GM12891 (cell line): ENCODE measurements around the gene HDAC4.

ENCODE experiments used
- POLR2A ChIP-seq: IDR thresholded peaks from 2 replicates; pipeline ENCODE4 v1.6.1; 2011; ENCODE audit warnings: low read depth, low read length, control low read depth
- POLR2AphosphoS5 ChIP-seq: IDR thresholded peaks from 2 replicates; pipeline ENCODE4 v1.6.1; 2011; ENCODE audit warnings: low read depth, low read length, control low read depth
- POU2F2 ChIP-seq: IDR thresholded peaks from 2 replicates; pipeline ENCODE4 v1.6.1; 2011; ENCODE audit warnings: low read depth, mild to moderate bottlenecking, control low read depth, low read length, moderate library complexity
- SPI1 ChIP-seq: IDR thresholded peaks from 2 replicates; pipeline ENCODE4 v1.6.1; 2011; ENCODE audit warnings: low read depth, low read length, control low read depth
- TAF1 ChIP-seq: IDR thresholded peaks from 2 replicates; pipeline ENCODE4 v1.6.1; 2011; ENCODE audit warnings: low read depth, low read length, control low read depth

DNA sequence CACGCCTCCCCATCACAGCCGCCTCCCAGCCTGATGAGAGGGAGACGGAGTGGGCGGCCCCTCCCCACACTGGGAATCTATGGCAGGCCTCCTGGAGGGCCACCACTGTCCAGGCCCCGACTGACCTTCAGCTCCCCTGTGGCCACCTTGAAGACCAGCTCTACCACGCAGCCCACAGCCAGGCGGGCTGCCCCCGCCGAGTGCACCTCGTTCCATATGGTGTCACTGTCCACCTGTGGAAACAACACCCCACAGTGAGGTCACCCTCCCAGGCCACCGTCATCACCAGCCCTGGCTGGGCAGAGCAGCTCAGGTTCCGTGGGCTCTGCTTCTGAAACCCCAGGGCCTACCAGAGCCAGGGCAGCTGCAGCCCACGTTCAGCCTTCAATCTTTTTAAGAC lies 310.9 kb downstream of the HDAC4 start:
- no peak for TF ChIP-seq POLR2AphosphoS5
- TF ChIP-seq POLR2A, result no peak
- no peak for TF ChIP-seq SPI1
- TF ChIP-seq TAF1, result no peak
- TF ChIP-seq POU2F2, result no peak
